ENCODE measurements around the gene KLF15.

DNA sequence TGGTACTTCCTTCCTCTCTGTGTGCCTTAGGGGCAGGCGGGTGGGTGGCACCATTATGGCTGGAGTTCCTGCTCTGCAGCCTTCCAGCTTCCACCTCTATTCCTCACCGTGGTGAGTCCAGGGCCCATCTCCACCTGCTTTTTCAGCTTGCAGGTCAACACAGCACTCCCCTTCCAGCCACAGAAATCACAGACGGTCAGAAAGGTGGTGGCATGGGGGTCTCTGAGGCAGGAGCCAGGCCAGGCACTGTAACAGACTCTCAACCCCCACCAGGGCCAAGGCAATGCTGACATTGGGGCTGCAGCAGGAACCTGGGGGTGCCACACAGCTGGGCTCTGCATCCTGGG lies 16.6 kb downstream of the KLF15 start:
- TF ChIP-seq, protein P1, sequence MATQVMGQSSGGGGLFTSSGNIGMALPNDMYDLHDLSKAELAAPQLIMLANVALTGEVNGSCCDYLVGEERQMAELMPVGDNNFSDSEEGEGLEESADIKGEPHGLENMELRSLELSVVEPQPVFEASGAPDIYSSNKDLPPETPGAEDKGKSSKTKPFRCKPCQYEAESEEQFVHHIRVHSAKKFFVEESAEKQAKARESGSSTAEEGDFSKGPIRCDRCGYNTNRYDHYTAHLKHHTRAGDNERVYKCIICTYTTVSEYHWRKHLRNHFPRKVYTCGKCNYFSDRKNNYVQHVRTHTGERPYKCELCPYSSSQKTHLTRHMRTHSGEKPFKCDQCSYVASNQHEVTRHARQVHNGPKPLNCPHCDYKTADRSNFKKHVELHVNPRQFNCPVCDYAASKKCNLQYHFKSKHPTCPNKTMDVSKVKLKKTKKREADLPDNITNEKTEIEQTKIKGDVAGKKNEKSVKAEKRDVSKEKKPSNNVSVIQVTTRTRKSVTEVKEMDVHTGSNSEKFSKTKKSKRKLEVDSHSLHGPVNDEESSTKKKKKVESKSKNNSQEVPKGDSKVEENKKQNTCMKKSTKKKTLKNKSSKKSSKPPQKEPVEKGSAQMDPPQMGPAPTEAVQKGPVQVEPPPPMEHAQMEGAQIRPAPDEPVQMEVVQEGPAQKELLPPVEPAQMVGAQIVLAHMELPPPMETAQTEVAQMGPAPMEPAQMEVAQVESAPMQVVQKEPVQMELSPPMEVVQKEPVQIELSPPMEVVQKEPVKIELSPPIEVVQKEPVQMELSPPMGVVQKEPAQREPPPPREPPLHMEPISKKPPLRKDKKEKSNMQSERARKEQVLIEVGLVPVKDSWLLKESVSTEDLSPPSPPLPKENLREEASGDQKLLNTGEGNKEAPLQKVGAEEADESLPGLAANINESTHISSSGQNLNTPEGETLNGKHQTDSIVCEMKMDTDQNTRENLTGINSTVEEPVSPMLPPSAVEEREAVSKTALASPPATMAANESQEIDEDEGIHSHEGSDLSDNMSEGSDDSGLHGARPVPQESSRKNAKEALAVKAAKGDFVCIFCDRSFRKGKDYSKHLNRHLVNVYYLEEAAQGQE (IDR thresholded peaks at IDR 0.05; ENCODE audit: insufficient read depth in 1 of 2, low read depth in 2 of 2, low read length in 2 of 2): no peak
- TF ChIP-seq POLR2AphosphoS5 (IDR thresholded peaks at IDR 0.05; ENCODE audit: low read depth, low read length): no peak

All from PFSK-1 (cell line).